Muscle of leg (tissue), 11 donors: ENCODE data around the gene MACO1. TPM values are rescaled to one million over a fixed set of nuclear protein-coding genes. Genes with fewer than 3 reads are reported as not detected.
A peak's percentile ranks its signal among the peaks of the same experiment; 100 is the strongest.

Experiments
- DNase-seq: peaks from one replicate; pipeline ENCODE4 v3.0.0; 2013
- H3K27ac ChIP-seq: one replicate; pipeline ENCODE4 v1.5.1; 2013; ENCODE audit warnings: mild to moderate bottlenecking, low read length, control low read depth
- H3K27me3 ChIP-seq: one replicate; pipeline ENCODE4 v1.6.1; 2013; ENCODE audit warnings: low read length; ENCODE audit not compliant: control insufficient read depth, insufficient read depth
- H3K36me3 ChIP-seq: one replicate; pipeline ENCODE4 v1.6.1; 2013; ENCODE audit warnings: low read length; ENCODE audit not compliant: control insufficient read depth, insufficient read depth
- H3K4me1 ChIP-seq: one replicate; pipeline ENCODE4 v1.6.1; 2013; ENCODE audit warnings: low read length; ENCODE audit not compliant: control insufficient read depth, insufficient read depth
- H3K4me3 ChIP-seq: one replicate; pipeline ENCODE4 v1.5.1; 2013; ENCODE audit warnings: low read length, control low read depth
- H3K9me3 ChIP-seq: replicated peaks from 2 replicates; pipeline ENCODE4 v1.6.1; 2013; ENCODE audit warnings: low read depth, low read length; ENCODE audit not compliant: control insufficient read depth
- WGBS: methylation state at CpG from one replicate; pipeline ENCODE4 v1.1.5; 2013; ENCODE audit warnings: missing lambda C conversion rate; ENCODE audit not compliant: insufficient coverage; 5-methylcytosine and 5-hydroxymethylcytosine counted together
- polyA plus RNA-seq, 8 donors: library from polyadenylated mRNA; unstranded; fragments of 120-200 nt; gene quantifications; one replicate each; pipeline versions ENCODE4 v1.2.1 to v1.2.3, GENCODE V29; 2013; ENCODE audit warnings: inconsistent platforms in 1 of 8, low replicate concordance in 1 of 8; ENCODE audit not compliant: insufficient read length in 8 of 8, insufficient read depth in 1 of 8
- total RNA-seq: library from RNA; stranded (reverse); fragments of 120-200 nt; gene quantifications from one replicate; pipeline ENCODE4 v1.2.4, GENCODE V29; 2013

The MACO1 gene
- total and polyA plus RNA-seq, 9 donors, result 15.6 to 19.4 (median 17.2) TPM

- Histone ChIP-seq H3K4me1 (peaks cover 17% of the 10 kb centered on the region), H3K4me3 (no peak overlapping the region), H3K36me3 (no peaks in the 10 kb centered on the region), H3K27me3 (peaks cover 2% of the 10 kb centered on the region), H3K27ac (no peak overlapping the region), H3K9me3 (peaks cover under 1% of the 10 kb centered on the region)
- 66% methylated on average over 12 of the region's 22 CpGs for WGBS
- DNase-seq, result no peak
Observed at GRCh38 chr1:25530186-25531081, 99.7 kb downstream of the MACO1 start.

- no peak overlapping the region for H3K4me3 ChIP-seq
- peaks cover 2% of the 10 kb centered on the region for H3K27me3 ChIP-seq
- peaks cover 17% of the 10 kb centered on the region for H3K4me1 ChIP-seq
- no peaks in the 10 kb centered on the region for H3K9me3 ChIP-seq
- no peak for DNase-seq
- no peak overlapping the region for H3K27ac ChIP-seq
- no peaks in the 10 kb centered on the region for H3K36me3 ChIP-seq
- WGBS, result 81% methylated on average over 8 of the region's 11 CpGs
Observed at GRCh38 chr1:25531082-25531461, 100.4 kb downstream of the MACO1 start.

GRCh38 chr1:25532970-25533369 lies 102.3 kb downstream of the MACO1 start:
- Histone ChIP-seq H3K4me3 (no peak overlapping the region), H3K27me3 (peaks cover 8% of the 10 kb centered on the region), H3K9me3 (no peaks in the 10 kb centered on the region), H3K27ac (no peak overlapping the region), H3K36me3 (no peaks in the 10 kb centered on the region), H3K4me1 (peaks cover 17% of the 10 kb centered on the region)
- DNase-seq, result no peak
- 77% methylated on average over 2 of the region's 3 CpGs for WGBS

GRCh38 chr1:25533775-25534409 lies 103.2 kb downstream of the MACO1 start:
- WGBS, result 46% methylated on average over 3 of the region's 9 CpGs
- Histone ChIP-seq H3K4me1 (peaks cover 17% of the 10 kb centered on the region), H3K36me3 (no peaks in the 10 kb centered on the region), H3K27ac (no peak overlapping the region), H3K27me3 (peaks cover 8% of the 10 kb centered on the region), H3K9me3 (no peaks in the 10 kb centered on the region), H3K4me3 (no peak overlapping the region)
- no peak for DNase-seq

- H3K36me3 ChIP-seq, result no peaks in the 10 kb centered on the region
- DNase-seq, result peak; percentile 46
- no peak overlapping the region for H3K4me3 ChIP-seq
- no peak overlapping the region for H3K27ac ChIP-seq
- WGBS, result 74% methylated on average over 2 of the region's 4 CpGs
- no peaks in the 10 kb centered on the region for H3K9me3 ChIP-seq
- H3K4me1 ChIP-seq, result peaks cover 17% of the 10 kb centered on the region
- H3K27me3 ChIP-seq, result peaks cover 8% of the 10 kb centered on the region
Observed at GRCh38 chr1:25534410-25534788, 103.7 kb downstream of the MACO1 start.

- H3K4me1 ChIP-seq, result peaks cover 17% of the 10 kb centered on the region
- no peak for DNase-seq
- no peak overlapping the region for H3K4me3 ChIP-seq
- no peaks in the 10 kb centered on the region for H3K9me3 ChIP-seq
- no peaks in the 10 kb centered on the region for H3K36me3 ChIP-seq
- H3K27me3 ChIP-seq, result peaks cover 6% of the 10 kb centered on the region
- WGBS, result 71% methylated on average over 2 of the region's 3 CpGs
- H3K27ac ChIP-seq, result no peak overlapping the region
Observed at GRCh38 chr1:25536124-25536523, 105.4 kb downstream of the MACO1 start.

GRCh38 chr1:25537153-25537831 lies 106.6 kb downstream of the MACO1 start:
- Histone ChIP-seq H3K4me3 (no peak overlapping the region), H3K9me3 (no peaks in the 10 kb centered on the region), H3K27ac (no peak overlapping the region), H3K4me1 (peaks cover 17% of the 10 kb centered on the region), H3K36me3 (no peaks in the 10 kb centered on the region), H3K27me3 (peaks cover 6% of the 10 kb centered on the region)
- WGBS, result 32% methylated on average over 4 of the region's 7 CpGs
- no peak for DNase-seq

GRCh38 chr1:25538191-25538767 lies 107.6 kb downstream of the MACO1 start:
- Histone ChIP-seq H3K4me3 (no peak overlapping the region), H3K9me3 (no peaks in the 10 kb centered on the region), H3K27ac (no peak overlapping the region), H3K36me3 (no peaks in the 10 kb centered on the region), H3K27me3 (peaks cover 6% of the 10 kb centered on the region), H3K4me1 (peaks cover 20% of the 10 kb centered on the region)
- WGBS, result 83% methylated on average over 2 of the region's 4 CpGs
- no peak for DNase-seq

- Histone ChIP-seq H3K27ac (no peak overlapping the region), H3K4me3 (no peak overlapping the region), H3K9me3 (no peaks in the 10 kb centered on the region), H3K36me3 (no peaks in the 10 kb centered on the region), H3K4me1 (peaks cover 21% of the 10 kb centered on the region), H3K27me3 (peaks cover 6% of the 10 kb centered on the region)
- DNase-seq, result no peak
- WGBS, result 72% methylated on average over 13 of the region's 13 CpGs
Observed at GRCh38 chr1:25540750-25541342, 110.1 kb downstream of the MACO1 start.
